GM18868 (cell line): ENCODE results near the gene PLS3.
A peak's percentile ranks its signal among the peaks of the same experiment; 100 is the strongest.
"Not testable (repeated sequence)": the region's sequence is repeated elsewhere in the genome, so short reads cannot be mapped to it uniquely, and the experiment has no call there.

Experiments
- ATAC-seq: cut with Tn5 transposase; IDR thresholded peaks from one replicate; pipeline ENCODE4 v1.9.1; 2021; ENCODE audit warnings: mild to moderate bottlenecking, moderate library complexity; ENCODE audit not compliant: unreplicated experiment

The PLS3 gene, protein sequence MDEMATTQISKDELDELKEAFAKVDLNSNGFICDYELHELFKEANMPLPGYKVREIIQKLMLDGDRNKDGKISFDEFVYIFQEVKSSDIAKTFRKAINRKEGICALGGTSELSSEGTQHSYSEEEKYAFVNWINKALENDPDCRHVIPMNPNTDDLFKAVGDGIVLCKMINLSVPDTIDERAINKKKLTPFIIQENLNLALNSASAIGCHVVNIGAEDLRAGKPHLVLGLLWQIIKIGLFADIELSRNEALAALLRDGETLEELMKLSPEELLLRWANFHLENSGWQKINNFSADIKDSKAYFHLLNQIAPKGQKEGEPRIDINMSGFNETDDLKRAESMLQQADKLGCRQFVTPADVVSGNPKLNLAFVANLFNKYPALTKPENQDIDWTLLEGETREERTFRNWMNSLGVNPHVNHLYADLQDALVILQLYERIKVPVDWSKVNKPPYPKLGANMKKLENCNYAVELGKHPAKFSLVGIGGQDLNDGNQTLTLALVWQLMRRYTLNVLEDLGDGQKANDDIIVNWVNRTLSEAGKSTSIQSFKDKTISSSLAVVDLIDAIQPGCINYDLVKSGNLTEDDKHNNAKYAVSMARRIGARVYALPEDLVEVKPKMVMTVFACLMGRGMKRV

DNA sequence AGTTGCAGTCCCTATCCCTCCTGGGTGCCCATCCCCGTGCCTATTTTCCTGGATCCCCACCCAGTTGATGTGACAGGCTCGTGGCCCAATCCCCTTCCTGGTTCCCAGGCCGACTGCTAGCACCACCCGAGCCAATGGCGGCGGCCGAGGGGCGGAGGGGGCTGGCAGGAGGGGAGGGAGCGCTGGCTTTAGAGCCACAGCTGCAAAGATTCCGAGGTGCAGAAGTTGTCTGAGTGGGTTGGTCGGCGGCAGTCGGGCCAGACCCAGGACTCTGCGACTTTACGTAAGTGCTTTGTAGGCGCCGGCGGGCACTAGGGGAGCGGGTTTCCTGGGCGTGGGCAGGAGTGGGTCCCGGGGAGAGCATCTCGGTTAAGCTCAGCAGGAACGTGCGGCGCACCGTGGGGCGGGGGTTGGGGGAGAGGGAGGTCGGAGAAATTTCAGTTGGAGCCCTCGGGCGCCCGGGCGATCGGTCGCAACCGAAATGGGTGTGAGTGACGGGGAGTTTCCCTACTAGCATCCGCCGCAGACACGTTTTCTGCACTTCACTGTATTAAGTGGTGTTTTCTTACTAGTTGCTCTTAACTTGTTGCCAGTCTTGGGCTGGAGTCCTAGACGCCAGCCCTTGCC, at the start of gene PLS3:
TSS of gene PLS3 (plus strand) at position 197 of the 627 bp plus-strand sequence. CDS start 49,077 bp downstream, outside the sequence.
- ATAC-seq, result peak; percentile 69

DNA sequence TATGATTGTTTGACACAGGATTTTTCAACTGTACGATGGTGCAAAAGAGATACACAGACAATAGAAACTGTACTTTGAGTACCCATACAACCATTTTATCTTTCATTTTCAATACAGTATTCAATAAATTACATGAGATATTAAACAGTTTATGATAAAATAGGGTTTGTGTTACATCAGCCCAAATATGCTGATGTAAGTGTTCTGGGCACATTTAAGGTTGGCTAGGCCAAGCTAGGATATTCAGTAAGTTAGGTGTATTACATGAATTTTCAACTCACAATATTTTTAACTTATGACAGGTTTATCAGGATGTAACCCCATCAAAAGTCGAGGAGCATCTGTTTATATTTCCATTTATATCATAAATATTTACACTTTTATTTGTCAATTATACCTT, 42.9 kb upstream of the PLS3 start:
- no peak for ATAC-seq

DNA sequence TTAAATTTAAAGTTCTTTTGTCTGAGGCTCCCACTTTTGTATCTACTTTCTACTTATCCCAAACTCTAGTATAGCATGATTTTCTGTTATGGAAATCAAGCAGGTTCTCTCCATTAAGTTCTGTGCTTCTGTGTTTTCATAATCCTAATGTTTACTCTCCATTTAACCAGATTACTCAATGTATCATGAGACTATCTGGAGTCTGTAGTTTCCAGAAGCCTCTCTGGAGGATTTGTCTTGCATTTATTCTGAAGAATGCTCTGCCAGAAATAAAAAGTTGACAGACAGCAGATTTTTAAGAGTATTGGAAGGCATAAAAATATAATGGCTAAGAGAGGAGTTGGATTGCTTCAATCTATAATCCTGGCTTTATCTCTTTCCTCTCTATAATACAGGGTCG, 39.2 kb upstream of the PLS3 start:
- ATAC-seq, result no peak

DNA sequence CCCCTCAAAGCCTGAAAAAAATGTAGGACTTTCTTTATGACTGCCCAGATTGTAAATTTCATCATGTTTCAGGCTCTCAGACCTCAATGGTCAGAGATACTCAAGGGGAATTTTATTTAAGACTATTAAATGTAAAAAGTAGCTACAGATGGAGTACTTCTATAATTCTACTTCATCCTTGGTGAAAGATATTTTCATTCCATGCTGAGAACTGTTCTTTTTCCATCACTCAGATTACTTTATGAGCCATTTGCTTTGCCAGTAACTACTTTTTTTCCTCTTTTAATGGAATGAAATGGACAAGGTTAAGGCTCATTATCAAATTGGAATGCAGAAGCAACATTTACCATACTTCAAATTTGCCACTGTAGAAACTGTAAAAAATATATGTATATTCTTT, 38.0 kb upstream of the PLS3 start:
- ATAC-seq, result no peak

DNA sequence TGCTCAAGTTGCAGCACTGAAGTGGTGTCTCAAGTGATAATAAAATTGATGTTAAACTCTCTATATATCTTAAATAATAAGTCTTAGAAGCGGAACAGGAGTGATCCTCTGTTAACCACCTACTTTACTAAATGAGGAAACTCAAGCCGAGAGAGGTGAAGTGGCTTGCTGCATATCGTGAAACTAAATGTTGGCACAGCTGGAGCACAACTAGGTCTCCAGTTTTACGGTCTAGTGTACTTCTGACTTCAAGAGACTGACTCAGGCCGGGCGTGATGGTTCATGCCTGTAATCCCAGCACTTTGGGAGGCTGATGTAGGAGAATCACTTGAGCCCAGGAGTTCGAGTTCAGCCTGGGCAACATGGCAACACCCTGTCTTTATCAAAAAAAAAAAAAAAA, 35.5 kb upstream of the PLS3 start:
- ATAC-seq, result no peak

DNA sequence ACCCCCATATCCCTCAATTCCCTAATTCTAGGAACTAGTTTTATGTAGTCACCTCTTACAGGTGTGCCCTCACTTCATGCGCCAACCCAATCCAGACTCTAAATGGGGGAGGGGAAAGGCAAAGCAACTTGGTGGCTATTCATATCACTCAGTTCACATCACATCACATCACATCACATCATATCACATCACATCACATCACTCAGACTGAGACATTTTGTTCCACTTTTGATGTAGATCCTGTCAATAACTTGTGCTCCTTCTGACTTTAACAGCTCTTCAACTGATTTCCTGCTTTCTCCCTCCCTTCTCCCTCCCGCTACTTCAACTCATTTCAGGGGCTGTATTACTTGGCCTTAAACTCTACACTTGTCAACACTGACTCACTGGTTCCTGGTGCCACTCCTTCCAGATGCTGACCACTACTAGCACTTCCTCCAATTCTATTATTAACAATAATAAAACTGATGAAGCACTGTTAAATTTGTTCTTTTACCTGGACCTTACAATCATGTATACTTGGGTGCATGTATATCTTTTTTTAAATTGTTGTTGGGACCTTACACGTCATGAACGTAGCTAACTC, 29.1 kb upstream of the PLS3 start:
- no peak for ATAC-seq

DNA sequence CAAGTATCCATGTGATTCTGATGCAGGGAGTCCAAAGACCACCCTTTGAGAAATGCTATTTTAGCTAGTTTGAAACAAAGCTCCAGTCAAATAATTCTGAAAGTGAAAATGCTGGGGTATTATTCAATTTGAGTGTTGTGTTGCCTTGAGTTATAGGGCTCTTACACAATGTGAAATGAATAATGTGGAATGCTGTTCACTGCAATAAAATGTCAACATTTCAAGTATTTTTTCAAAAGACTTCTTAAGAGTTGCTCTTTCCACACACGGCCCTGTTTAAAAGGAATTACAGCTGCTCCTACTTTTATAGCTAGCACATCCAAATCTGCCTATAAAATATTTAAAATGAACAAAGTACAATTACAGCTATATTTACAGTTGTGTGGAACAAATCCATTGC, 27.5 kb upstream of the PLS3 start:
- ATAC-seq, result no peak

DNA sequence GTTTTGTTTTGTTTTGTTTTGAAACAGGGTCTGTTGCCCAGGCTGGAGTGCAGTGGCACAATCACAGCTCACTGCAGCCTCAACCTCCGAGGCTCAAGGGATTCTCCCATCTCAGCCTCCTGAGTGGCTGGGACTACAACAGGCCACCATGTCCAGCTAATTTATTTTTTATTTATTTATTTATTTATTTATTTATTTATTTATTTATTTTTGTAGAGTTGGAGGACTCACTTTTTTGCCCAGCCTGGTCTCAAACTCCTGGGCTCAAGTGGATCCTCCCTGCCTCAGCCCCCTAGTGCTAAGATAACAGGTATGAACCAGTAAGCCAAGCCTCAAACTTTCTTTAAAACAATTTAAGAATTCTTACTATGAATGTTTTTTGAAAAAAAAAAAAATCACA, 26.6 kb upstream of the PLS3 start:
- no peak for ATAC-seq

DNA sequence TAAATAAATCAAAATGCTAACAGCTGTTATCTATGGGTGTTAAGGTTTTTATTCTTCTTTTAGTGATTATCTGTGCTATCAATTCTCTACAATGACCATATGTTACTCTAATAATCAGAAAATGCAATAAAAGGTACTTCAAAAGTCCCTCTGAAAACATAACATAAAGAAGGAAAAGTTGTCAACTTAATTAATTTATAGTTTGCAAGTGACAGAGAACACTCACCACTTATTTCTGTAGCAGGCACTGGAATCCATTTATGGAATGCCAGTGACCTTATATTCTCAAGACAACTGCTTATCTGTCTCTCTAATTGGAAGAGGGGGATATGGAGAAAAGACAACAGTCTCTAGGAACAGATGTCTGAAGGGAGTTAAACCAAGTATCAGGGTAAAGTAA, 25.6 kb upstream of the PLS3 start:
- ATAC-seq, result no peak

DNA sequence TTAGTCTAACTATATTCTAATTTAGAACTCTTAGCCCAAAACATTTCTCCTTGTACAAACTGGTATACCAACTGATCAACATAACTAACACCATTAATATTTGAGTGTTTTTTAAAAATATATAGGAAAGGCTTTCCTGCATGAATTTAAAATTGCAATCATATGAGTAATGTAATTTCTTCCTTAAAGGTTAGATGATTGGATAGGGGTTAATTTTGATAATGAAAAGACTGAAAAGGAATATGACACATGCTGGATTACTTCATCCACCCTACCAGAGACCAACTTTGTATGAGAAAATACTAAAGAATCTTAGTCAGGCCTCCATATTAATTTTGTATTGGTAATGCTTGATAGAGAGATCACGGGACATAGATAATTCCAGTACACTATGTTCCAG, 25.1 kb upstream of the PLS3 start:
- ATAC-seq, result no peak

DNA sequence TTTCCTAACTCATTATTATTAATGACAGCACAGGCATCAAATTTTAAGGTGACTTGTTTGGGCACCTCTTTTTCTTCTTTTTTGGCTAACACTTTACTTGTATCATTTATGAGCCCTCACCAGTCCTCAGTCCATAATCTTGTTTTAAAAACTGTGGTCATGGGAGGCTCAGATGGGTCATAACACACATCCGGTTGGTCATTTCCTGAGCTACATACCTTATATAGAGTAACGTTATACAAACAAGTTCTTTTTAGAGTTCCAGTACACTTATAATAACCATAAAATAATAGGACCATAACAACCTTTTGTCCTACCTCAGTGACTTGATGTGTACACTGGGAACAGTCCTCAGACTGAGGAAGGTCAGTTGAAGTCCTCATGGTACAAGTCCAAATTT, 21.1 kb upstream of the PLS3 start:
- no peak for ATAC-seq

DNA sequence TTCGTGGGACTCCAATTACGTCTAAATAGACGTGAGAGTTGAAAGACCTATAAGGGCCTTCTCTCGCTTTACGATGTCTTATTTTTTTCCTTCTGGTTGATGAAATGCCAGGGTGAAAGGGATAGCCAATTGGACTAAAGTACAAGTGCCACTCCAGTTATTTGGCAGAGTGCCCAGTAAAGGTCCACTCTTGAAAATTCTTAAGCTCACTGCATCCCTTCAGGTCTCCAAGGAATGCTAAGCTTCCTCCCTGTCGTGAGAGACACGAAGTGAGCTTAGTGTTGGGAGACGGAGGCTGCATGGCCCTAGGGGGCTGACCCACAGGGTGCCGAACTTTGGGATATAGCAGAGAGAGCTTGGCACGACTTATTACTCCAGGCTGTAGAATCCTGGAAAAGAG, 19.9 kb upstream of the PLS3 start:
- ATAC-seq, result not testable (repeated sequence)

DNA sequence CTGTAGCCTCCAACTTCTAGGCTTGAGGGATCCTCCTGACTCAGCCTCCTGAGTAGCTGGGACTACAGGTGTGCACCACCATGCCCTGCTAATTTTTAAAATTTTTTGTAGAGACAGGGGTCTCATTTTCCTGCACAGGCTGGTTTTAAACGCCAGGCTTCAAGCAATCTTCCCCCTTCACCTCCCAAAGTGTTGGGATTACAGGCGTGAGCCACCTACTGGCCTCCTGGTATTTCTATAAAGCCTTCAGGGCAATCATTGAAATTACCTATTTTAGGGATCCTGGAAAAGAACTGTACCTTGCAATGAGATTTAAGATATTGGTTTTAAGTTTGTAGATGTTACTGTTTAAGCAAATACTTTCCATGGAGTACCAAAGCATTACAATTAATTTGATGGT, 13.5 kb upstream of the PLS3 start:
- no peak for ATAC-seq

DNA sequence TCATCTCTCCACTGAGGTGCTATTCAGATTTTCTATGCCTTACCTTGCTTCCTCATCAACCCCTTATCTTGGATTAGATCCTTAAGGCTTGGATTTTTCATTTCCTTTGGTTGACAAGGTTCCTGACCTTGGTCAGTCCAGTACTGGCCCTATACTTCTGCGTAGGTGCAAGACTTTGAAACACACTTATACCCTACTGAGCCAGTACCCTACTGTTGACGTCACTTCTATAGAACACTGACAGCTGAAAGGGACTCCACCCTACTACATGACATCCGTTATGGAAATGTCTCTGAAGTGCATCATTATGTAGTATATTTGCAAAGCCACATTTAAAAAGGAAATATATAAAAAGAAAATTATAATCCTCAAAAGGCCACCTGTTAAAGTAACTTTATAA, 12.0 kb upstream of the PLS3 start:
- no peak for ATAC-seq

DNA sequence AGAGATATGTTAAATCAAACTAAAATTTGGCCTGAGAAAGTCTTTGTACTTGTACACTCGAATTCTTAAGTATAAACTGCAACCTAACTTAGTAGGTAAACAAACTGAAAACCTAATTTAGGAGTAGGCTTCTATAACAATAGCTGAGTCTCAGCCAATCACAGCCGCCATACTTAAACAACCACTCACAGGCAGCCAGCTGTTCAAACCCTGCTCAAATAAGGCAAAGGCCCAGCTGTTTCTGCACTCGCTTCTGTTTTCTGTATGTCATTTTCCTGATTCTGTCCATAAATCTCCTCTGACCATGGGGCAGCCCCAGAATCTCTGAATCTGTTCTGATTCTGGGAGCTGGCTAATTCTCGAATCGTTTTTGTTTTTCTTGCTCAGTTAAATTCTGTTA, 7.8 kb upstream of the PLS3 start:
- ATAC-seq, result no peak

DNA sequence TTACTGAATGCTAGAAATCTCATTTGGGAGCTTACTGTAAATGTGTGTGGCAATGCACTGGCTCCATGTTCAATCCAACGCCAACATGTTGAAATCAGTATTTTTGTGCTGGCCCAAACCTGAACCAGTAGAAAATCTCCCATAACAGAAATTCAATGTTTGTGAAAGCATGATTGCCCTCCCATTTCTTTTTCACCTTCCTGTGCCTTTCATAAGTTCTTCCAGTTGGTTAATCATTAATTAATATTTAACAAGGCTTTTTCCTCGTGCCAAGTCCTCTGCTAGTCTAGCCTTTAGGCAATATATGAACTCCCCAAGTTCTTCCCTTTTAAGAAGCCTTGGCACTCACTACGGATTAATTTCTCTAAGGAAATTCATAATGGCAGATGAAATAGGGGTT, 1.3 kb upstream of the PLS3 start:
- ATAC-seq, result no peak

DNA sequence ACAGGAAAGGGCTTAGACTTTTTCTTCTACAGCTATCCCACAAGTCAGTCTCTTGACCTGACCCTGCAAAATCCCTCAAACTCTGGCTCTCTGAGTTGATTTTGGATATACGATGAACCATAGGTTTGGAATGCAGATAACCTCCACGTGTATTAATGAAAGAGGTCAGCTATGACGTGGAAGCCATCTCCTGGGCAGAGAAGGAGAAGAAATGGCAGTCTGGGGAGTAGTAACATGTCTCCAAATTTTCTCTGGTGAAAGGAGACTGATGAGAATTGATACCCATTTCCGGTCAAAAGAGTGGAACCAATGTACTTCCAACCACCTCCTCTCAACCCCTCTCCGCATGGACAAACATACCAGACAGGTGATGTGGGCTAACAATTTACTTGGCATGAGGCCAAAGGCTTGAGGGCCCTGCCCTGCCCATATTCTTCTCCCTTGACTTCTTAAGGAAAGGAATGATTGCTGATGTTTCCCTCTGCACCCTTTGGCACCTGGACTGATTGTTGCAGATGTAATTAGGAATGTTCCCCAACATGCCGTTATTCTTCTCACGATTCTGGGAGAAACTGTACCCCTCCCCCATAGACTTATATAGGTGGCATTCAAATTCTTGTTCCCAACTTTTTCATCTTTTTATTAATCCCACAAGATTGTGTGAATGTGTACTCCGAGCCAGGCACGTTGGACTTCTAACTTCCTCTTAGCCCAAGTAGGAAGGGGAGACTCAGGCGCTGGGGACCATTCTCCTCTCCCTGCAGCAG, 580 bp upstream of the PLS3 start:
- ATAC-seq, result no peak

DNA sequence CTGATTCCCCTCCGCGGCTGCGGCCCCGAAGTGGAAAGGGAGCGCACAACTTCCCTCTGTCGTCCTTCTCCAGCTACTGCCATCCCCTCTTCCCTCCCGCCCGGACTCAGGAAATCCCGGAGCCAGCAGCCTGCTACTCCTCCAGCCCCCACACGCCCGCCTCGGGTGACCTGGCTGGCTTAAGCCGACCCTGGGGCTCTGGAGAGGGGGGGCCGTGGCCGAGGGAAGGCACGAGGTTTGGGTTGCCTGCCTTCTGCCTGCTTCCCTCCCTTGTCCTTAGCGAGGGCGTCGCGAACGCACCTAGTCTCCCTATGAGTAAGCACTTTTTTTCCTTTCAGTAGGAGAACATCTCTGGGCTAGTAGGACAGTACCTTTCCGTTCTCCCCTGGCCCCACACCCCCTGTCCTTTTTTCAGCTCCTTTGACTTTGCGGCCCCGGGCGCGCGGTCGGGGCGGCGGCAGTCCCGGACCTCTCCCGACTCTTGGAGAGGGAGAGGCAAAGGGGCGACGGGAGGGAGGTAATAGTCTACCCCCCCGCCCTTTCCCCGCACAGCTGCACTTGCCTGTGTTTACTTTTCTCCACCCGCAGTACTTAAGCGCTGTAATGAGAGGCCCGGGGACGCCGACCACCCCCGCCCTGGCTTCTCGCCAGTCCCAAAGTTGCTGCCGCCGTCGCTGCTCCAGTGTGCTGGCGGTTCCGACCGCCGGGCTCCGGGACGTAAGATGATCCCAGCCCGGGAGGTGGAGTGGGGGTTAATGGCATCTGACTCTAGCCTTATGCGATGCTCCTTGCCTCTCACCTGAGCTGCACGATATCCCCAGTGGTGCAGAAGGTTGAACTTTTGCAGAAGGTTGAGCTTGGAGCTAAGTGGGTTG, 868 bp downstream of the PLS3 start:
- ATAC-seq, result peak; percentile 16

DNA sequence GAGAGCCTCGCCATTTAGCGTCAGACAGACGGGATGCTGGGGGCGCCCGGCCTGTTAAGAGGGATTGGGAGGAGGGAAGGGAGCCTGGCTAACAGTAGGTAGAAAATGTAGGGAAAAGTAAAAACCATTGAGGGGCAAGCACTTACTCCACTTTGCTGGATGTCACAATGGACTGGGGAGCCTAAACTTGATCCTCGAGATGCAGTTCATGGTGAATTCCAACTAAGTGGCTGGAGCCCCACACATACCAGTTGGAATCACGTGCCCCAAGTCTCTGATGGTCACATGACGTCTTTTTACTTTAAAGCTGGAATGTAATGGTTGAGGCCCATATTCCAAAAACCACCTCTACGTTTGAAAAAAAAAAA, 1.5 kb downstream of the PLS3 start:
- no peak for ATAC-seq

DNA sequence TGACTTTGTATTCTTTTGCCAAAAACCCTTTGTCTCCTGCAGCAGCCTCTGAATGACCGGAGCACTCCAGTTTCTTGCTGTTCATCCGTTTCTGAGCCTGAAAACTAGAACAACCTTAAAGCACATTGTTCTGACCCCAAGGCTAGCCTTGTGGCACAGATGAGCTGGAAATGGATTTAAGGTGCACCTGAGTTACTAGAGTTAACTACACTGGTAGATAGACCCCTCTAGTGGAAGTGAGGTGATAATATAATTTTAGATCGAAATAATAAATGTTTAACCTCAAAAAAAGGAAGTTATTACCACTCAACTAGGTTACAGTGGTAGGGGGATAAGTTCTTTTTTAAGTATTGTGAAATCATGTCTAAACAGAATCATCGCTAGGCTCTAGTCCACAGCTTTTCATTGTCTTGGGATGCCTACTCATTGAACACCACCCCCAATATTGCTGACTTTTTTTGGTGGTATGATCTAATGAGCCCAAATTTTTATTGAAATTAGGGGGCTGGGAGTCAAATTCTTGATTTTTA, 2.7 kb downstream of the PLS3 start:
- ATAC-seq, result no peak
